ENCODE measurements around the gene CTRB2. TPM values are rescaled to one million over a fixed set of nuclear protein-coding genes. Genes with fewer than 3 reads are reported as not detected.
"Not testable (repeated sequence)": the region's sequence is repeated elsewhere in the genome, so short reads cannot be mapped to it uniquely, and the experiment has no call there.

Gene CTRB2
- total RNA-seq, 1 donor from 2014 or later, result not detected

GRCh38 chr16:75242436-75243078 lies 35.6 kb upstream of the CTRB2 start:
- not testable (repeated sequence) for DNase-seq (ENCODE audit: low read depth in 2 of 2)

- no peak for DNase-seq (ENCODE audit: low read depth in 2 of 2)
These were observed 35.0 kb upstream of the CTRB2 start for GRCh38 chr16:75241955-75242354.

DNA sequence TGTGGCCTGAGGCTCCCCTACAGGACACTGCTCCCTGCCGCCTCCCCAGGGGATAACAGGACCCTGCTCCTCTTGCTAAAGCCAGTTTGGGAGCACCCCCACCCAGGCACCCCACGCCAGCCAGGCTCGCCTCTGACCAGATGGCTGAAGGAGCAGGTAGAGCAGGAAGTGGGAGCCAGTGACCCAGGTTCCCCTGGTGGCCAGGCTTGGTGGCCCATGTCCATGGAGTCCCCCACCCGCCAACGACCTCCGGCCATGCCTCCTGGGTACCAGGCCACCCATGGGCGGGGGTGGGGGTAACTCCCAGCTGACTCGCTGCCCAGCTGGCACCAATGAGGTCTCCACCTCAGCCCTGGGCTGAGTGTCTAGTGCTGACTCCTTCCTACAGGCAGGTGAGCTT lies 34.5 kb upstream of the CTRB2 start:
- DNase-seq (ENCODE audit: low read depth in 2 of 2), result no peak

- DNase-seq (ENCODE audit: low read depth in 2 of 2), result not testable (repeated sequence)
These were observed 33.7 kb upstream of the CTRB2 start for GRCh38 chr16:75240633-75241032.

GRCh38 chr16:75239542-75240122 lies 32.7 kb upstream of the CTRB2 start:
- no peak for DNase-seq (ENCODE audit: low read depth in 2 of 2)

- no peak for DNase-seq (ENCODE audit: low read depth in 2 of 2)
These were observed 32.0 kb upstream of the CTRB2 start for GRCh38 chr16:75238853-75239541.

GRCh38 chr16:75238132-75238852 lies 31.3 kb upstream of the CTRB2 start:
- DNase-seq (ENCODE audit: low read depth in 2 of 2), result no peak

GRCh38 chr16:75237398-75238131 lies 30.6 kb upstream of the CTRB2 start:
- DNase-seq (ENCODE audit: low read depth in 2 of 2), result no peak

DNA sequence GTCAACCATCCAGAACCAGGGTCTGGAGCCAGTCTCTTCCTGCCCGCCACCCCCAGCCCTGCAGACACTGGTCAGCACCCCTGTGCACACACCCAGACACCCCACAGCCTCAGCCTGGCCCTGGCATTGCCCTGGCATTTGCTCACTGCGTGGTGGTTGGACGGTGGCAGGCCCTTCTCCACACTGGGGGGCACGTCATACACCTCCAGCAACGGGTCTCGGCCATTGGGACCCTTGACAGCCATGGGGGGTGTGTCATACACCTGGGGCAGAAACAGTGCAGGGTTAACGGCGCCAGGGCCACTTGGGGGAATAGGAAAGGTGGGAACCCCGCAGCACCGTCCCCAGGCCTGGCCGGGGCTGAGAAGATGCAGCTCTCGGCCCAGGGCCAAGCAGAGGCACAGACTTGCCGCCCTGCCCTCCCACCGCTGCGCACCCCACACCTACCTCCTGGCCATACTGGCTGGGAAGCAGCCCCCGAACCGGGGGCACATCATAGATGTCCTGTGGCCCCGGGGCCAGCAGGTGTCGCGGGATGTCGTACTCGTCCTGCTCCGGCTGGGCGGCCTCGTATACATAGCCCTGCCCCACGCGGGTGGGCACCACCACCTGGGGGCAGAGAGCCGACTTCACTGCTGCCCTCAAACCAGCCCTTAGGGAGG lies 29.9 kb upstream of the CTRB2 start:
- no peak for DNase-seq (ENCODE audit: low read depth in 2 of 2)

- DNase-seq (ENCODE audit: low read depth in 2 of 2), result no peak
These were observed 29.3 kb upstream of the CTRB2 start for GRCh38 chr16:75236232-75236631.

GRCh38 chr16:75235721-75236193 lies 28.8 kb upstream of the CTRB2 start:
- DNase-seq (ENCODE audit: low read depth in 2 of 2), result no peak

GRCh38 chr16:75234856-75235696 lies 28.1 kb upstream of the CTRB2 start:
- no peak for DNase-seq (ENCODE audit: low read depth in 2 of 2)

DNA sequence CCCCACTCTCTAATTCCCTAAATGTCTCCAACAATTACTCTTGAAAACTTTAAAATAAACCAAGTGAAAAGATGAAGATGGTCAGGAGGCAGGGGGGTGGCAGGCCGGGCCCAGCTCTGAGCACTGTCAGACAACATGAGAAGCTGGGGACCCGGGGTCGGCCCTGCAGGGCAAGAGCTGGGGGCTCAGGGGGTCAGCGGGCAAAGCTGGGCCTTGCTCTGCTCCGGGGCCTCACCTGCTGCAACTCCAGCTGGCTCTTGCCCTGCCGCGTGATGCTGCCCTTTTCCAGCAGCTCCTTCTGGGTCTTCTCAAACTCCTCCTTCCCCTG lies 26.6 kb upstream of the CTRB2 start:
- DNase-seq (ENCODE audit: low read depth in 2 of 2), result no peak

DNA sequence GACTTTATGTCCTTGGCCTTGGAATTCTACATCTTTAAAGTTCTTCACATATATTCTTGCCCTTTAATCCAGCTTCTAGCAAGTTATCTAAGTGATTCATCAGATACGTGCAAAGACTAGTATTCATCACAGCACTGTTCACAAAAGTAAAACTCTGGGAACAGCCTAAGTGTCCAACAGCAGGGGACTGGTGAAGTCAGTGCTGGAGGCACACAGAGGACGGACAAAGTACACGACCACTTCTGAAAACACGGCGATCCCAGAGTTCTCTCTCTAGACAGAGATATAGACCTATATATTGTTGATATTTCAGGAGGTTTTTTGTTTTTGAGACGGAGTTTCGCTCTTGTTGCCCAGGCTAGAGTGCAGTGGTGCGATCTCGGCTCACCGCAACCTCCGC lies 24.6 kb upstream of the CTRB2 start:
- DNase-seq (ENCODE audit: low read depth in 2 of 2), result no peak

GRCh38 chr16:75230471-75231110 lies 23.6 kb upstream of the CTRB2 start:
- DNase-seq (ENCODE audit: low read depth in 2 of 2), result no peak

- DNase-seq (ENCODE audit: low read depth in 2 of 2), result no peak
These were observed 22.4 kb upstream of the CTRB2 start for GRCh38 chr16:75229172-75230031.

GRCh38 chr16:75228143-75228976 lies 21.4 kb upstream of the CTRB2 start:
- DNase-seq (ENCODE audit: low read depth in 2 of 2), result no peak

All from dermis microvascular lymphatic vessel endothelial cell (primary cell).